ENCODE results near the gene L3MBTL2.

Gene L3MBTL2

GRCh38 chr22:41280065-41280464 is 75.0 kb downstream of the L3MBTL2 start:
- no peak for DNase-seq

GRCh38 chr22:41280854-41281253 is 75.7 kb downstream of the L3MBTL2 start:
- DNase-seq: no peak
